ENCODE data around the gene EPPIN. TPM values are rescaled to one million over a fixed set of nuclear protein-coding genes. Genes with fewer than 3 reads are reported as not detected.

EPPIN gene
- total RNA-seq, 1 donor from 2014 or later = not detected

- H3K36me3 Mint-ChIP-seq (ENCODE audit: low read depth, unreplicated experiment) = no peaks in the 10 kb centered on the region
- H3K27ac Mint-ChIP-seq (ENCODE audit: unreplicated experiment) = no peak overlapping the region
- TF ChIP-seq CTCF (IDR thresholded peaks at IDR 0.05; ENCODE audit: unreplicated experiment) = no peak
- H3K4me3 Mint-ChIP-seq (ENCODE audit: unreplicated experiment) = no peak overlapping the region
- no peaks in the 10 kb centered on the region for H3K9me3 Mint-ChIP-seq (ENCODE audit: unreplicated experiment)
- no peak for DNase-seq (ENCODE audit: low spot score)
- no peaks in the 10 kb centered on the region for H3K27me3 Mint-ChIP-seq (ENCODE audit: unreplicated experiment)
- H3K4me1 Mint-ChIP-seq (ENCODE audit: unreplicated experiment) = no peaks in the 10 kb centered on the region
Observed at GRCh38 chr20:45555198-45555597, 8.0 kb upstream of the EPPIN start.

- no peak for DNase-seq (ENCODE audit: low spot score)
- no peak for TF ChIP-seq CTCF (IDR thresholded peaks at IDR 0.05; ENCODE audit: unreplicated experiment)
- Mint-ChIP-seq H3K27ac (ENCODE audit: unreplicated experiment) (no peak overlapping the region), H3K9me3 (ENCODE audit: unreplicated experiment) (no peaks in the 10 kb centered on the region), H3K4me3 (ENCODE audit: unreplicated experiment) (no peak overlapping the region), H3K27me3 (ENCODE audit: unreplicated experiment) (peaks cover 2% of the 10 kb centered on the region), H3K4me1 (ENCODE audit: unreplicated experiment) (no peaks in the 10 kb centered on the region), H3K36me3 (ENCODE audit: low read depth, unreplicated experiment) (no peaks in the 10 kb centered on the region)
Observed at GRCh38 chr20:45552456-45552855, 5.3 kb upstream of the EPPIN start.

GRCh38 chr20:45550765-45551164, 3.6 kb upstream of the EPPIN start:
- Mint-ChIP-seq H3K27me3 (ENCODE audit: unreplicated experiment) (peaks cover 2% of the 10 kb centered on the region), H3K9me3 (ENCODE audit: unreplicated experiment) (no peaks in the 10 kb centered on the region), H3K27ac (ENCODE audit: unreplicated experiment) (no peak overlapping the region), H3K36me3 (ENCODE audit: low read depth, unreplicated experiment) (no peaks in the 10 kb centered on the region), H3K4me1 (ENCODE audit: unreplicated experiment) (no peaks in the 10 kb centered on the region), H3K4me3 (ENCODE audit: unreplicated experiment) (no peak overlapping the region)
- no peak for DNase-seq (ENCODE audit: low spot score)
- no peak for TF ChIP-seq CTCF (IDR thresholded peaks at IDR 0.05; ENCODE audit: unreplicated experiment)

GRCh38 chr20:45548410-45548809, 1.2 kb upstream of the EPPIN start:
- H3K36me3 Mint-ChIP-seq (ENCODE audit: low read depth, unreplicated experiment) = no peaks in the 10 kb centered on the region
- no peak overlapping the region for H3K4me3 Mint-ChIP-seq (ENCODE audit: unreplicated experiment)
- no peaks in the 10 kb centered on the region for H3K4me1 Mint-ChIP-seq (ENCODE audit: unreplicated experiment)
- TF ChIP-seq CTCF (IDR thresholded peaks at IDR 0.05; ENCODE audit: unreplicated experiment) = no peak
- H3K9me3 Mint-ChIP-seq (ENCODE audit: unreplicated experiment) = no peaks in the 10 kb centered on the region
- H3K27me3 Mint-ChIP-seq (ENCODE audit: unreplicated experiment) = peaks cover 4% of the 10 kb centered on the region
- no peak overlapping the region for H3K27ac Mint-ChIP-seq (ENCODE audit: unreplicated experiment)
- DNase-seq (ENCODE audit: low spot score) = no peak

GRCh38 chr20:45545754-45546453, 1.3 kb downstream of the EPPIN start:
- TF ChIP-seq CTCF (IDR thresholded peaks at IDR 0.05; ENCODE audit: unreplicated experiment) = peak; percentile 34

More at GRCh38 chr20:45545754-45546453, 1.3 kb downstream of the EPPIN start:
- Mint-ChIP-seq H3K36me3 (ENCODE audit: low read depth, unreplicated experiment) (no peaks in the 10 kb centered on the region), H3K27me3 (ENCODE audit: unreplicated experiment) (peaks cover 4% of the 10 kb centered on the region), H3K4me1 (ENCODE audit: unreplicated experiment) (no peaks in the 10 kb centered on the region), H3K9me3 (ENCODE audit: unreplicated experiment) (no peaks in the 10 kb centered on the region), H3K4me3 (ENCODE audit: unreplicated experiment) (no peak overlapping the region), H3K27ac (ENCODE audit: unreplicated experiment) (no peak overlapping the region)
- DNase-seq (ENCODE audit: low spot score) = no peak
